ENCODE measurements around the gene AKR1C1. TPM values are rescaled to one million over a fixed set of nuclear protein-coding genes. Genes with fewer than 3 reads are reported as not detected.
"Not testable (repeated sequence)": the region's sequence is repeated elsewhere in the genome, so short reads cannot be mapped to it uniquely, and the experiment has no call there.

The AKR1C1 gene
- total RNA-seq, 1 experiment from 2014 or later = 1.9 TPM

- not testable (repeated sequence) for H3K18ac ChIP-seq (ENCODE audit: insufficient read length, low read depth, low read length); H2BK12ac ChIP-seq (ENCODE audit: insufficient read length, low read depth, low read length); H4K8ac ChIP-seq (replicated peaks; ENCODE audit: insufficient read length, low read depth, low read length); H3K79me2 ChIP-seq (ENCODE audit: insufficient read depth, low read length); H3K4me1 Mint-ChIP-seq; H2AK5ac ChIP-seq (ENCODE audit: insufficient read length, low read length); H3K27ac ChIP-seq (ENCODE audit: insufficient read length, low read depth, low read length); H3K27ac Mint-ChIP-seq; H2BK120ac ChIP-seq (ENCODE audit: low read depth, low read length, poor library complexity, severe bottlenecking); H3K23ac ChIP-seq (ENCODE audit: insufficient read length, low read depth, low read length); H3K4me3 Mint-ChIP-seq; H3K4ac ChIP-seq (ENCODE audit: low read depth, low read length); H3K4me2 ChIP-seq (ENCODE audit: insufficient read depth, insufficient read length, low read length); H3K14ac ChIP-seq (ENCODE audit: insufficient read depth, low read length); H4K5ac ChIP-seq (ENCODE audit: insufficient read length, low read depth, low read length); H3K79me1 ChIP-seq (ENCODE audit: insufficient read depth, low read depth, low read length, poor library complexity, severe bottlenecking); H2BK15ac ChIP-seq (ENCODE audit: low read depth, low read length); H2AFZ ChIP-seq (ENCODE audit: low read length); H3K36me3 Mint-ChIP-seq (ENCODE audit: insufficient read depth in 1 of 3, low read depth in 3 of 3); H2BK20ac ChIP-seq (ENCODE audit: low read depth, low read length, poor library complexity, severe bottlenecking); H3K56ac ChIP-seq (ENCODE audit: insufficient read length, low read depth, low read length); H3K4me1 ChIP-seq (ENCODE audit: insufficient read depth, low read length); H3K23me2 ChIP-seq (ENCODE audit: insufficient read length, low read depth, low read length, poor library complexity, severe bottlenecking); H3K27me3 Mint-ChIP-seq (ENCODE audit: low read depth); H3K9me3 ChIP-seq (ENCODE audit: control insufficient read depth, low read depth, low read length); H3K27me3 ChIP-seq (ENCODE audit: insufficient read depth, low read length); H4K91ac ChIP-seq (ENCODE audit: insufficient read length, low read depth, low read length); H4K20me1 ChIP-seq (ENCODE audit: control insufficient read depth, insufficient read depth, insufficient read length); H3T11ph ChIP-seq (ENCODE audit: low read length); DNase-seq; H2BK5ac ChIP-seq (ENCODE audit: insufficient read length, low read length); H3K9ac ChIP-seq (ENCODE audit: extremely low read depth, insufficient read length, low read length)
- WGBS (ENCODE audit: extremely low coverage, insufficient read length, low lambda C conversion rate) = no CpG with 5 or more reads among the region's 4 CpGs
- H3K9me3 Mint-ChIP-seq = peaks cover 3 to 32% of the 10 kb centered on the region in 2 experiments
Measured at GRCh38 chr10:4965763-4966162, 2.5 kb downstream of the AKR1C1 start.

- H4K5ac ChIP-seq (ENCODE audit: insufficient read length, low read depth, low read length); H3K14ac ChIP-seq (ENCODE audit: insufficient read depth, low read length); H3K4me3 Mint-ChIP-seq; H3K4me2 ChIP-seq (ENCODE audit: insufficient read depth, insufficient read length, low read length); H2BK12ac ChIP-seq (ENCODE audit: insufficient read length, low read depth, low read length); H3K27me3 ChIP-seq (ENCODE audit: insufficient read depth, low read length); H3T11ph ChIP-seq (ENCODE audit: low read length); H3K9me3 ChIP-seq (ENCODE audit: control insufficient read depth, low read depth, low read length); H3K27ac ChIP-seq (ENCODE audit: insufficient read length, low read depth, low read length); H3K27me3 Mint-ChIP-seq (ENCODE audit: low read depth); H2BK15ac ChIP-seq (ENCODE audit: low read depth, low read length); H4K8ac ChIP-seq (replicated peaks; ENCODE audit: insufficient read length, low read depth, low read length); H2AK5ac ChIP-seq (ENCODE audit: insufficient read length, low read length); H3K36me3 Mint-ChIP-seq (ENCODE audit: insufficient read depth in 1 of 3, low read depth in 3 of 3); H3K56ac ChIP-seq (ENCODE audit: insufficient read length, low read depth, low read length); H2AFZ ChIP-seq (ENCODE audit: low read length); H4K91ac ChIP-seq (ENCODE audit: insufficient read length, low read depth, low read length); H3K79me2 ChIP-seq (ENCODE audit: insufficient read depth, low read length); H3K4me1 ChIP-seq (ENCODE audit: insufficient read depth, low read length); H2BK120ac ChIP-seq (ENCODE audit: low read depth, low read length, poor library complexity, severe bottlenecking); H2BK20ac ChIP-seq (ENCODE audit: low read depth, low read length, poor library complexity, severe bottlenecking); H3K9ac ChIP-seq (ENCODE audit: extremely low read depth, insufficient read length, low read length); H3K23ac ChIP-seq (ENCODE audit: insufficient read length, low read depth, low read length); H3K23me2 ChIP-seq (ENCODE audit: insufficient read length, low read depth, low read length, poor library complexity, severe bottlenecking); DNase-seq; H4K20me1 ChIP-seq (ENCODE audit: control insufficient read depth, insufficient read depth, insufficient read length); H3K4me1 Mint-ChIP-seq; H3K4ac ChIP-seq (ENCODE audit: low read depth, low read length); H3K79me1 ChIP-seq (ENCODE audit: insufficient read depth, low read depth, low read length, poor library complexity, severe bottlenecking); H3K18ac ChIP-seq (ENCODE audit: insufficient read length, low read depth, low read length); H3K27ac Mint-ChIP-seq; H2BK5ac ChIP-seq (ENCODE audit: insufficient read length, low read length): not testable (repeated sequence)
- WGBS (ENCODE audit: extremely low coverage, insufficient read length, low lambda C conversion rate) = no CpG with 5 or more reads among the region's 3 CpGs
- peaks cover 3 to 22% of the 10 kb centered on the region in 2 experiments for H3K9me3 Mint-ChIP-seq
Measured at GRCh38 chr10:4967189-4967588, 4.0 kb downstream of the AKR1C1 start.

Measured in H9 (cell line).